ENCODE results near the gene PLSCR1.

The PLSCR1 gene

GRCh38 chr3:146471012-146471411, 73.4 kb downstream of the PLSCR1 start:
- TF ChIP-seq CTCF (IDR thresholded peaks at IDR 0.05; ENCODE audit: extremely low read depth, missing control alignments): no peak
- DNase-seq (ENCODE audit: low spot score): no peak

- TF ChIP-seq CTCF (IDR thresholded peaks at IDR 0.05; ENCODE audit: extremely low read depth, missing control alignments): no peak
- DNase-seq (ENCODE audit: low spot score): no peak
These were observed 73.9 kb downstream of the PLSCR1 start for GRCh38 chr3:146470425-146470990.

GRCh38 chr3:146469150-146470017, 75.0 kb downstream of the PLSCR1 start, which contains the start of gene PLSCR2:
PLSCR2 (minus strand) TSS chr3:146469561; CDS start chr3:146459904, 9,657 bp downstream.
- no peak for TF ChIP-seq CTCF (IDR thresholded peaks at IDR 0.05; ENCODE audit: extremely low read depth, missing control alignments)
- peak; percentile 88 for DNase-seq (ENCODE audit: low spot score)

- TF ChIP-seq CTCF (IDR thresholded peaks at IDR 0.05; ENCODE audit: extremely low read depth, missing control alignments): no peak
- DNase-seq (ENCODE audit: low spot score): no peak
These were observed 75.7 kb downstream of the PLSCR1 start for GRCh38 chr3:146468671-146469149.

- no peak for TF ChIP-seq CTCF (IDR thresholded peaks at IDR 0.05; ENCODE audit: extremely low read depth, missing control alignments)
- no peak for DNase-seq (ENCODE audit: low spot score)
These were observed 76.2 kb downstream of the PLSCR1 start for GRCh38 chr3:146468234-146468633.

- TF ChIP-seq CTCF (IDR thresholded peaks at IDR 0.05; ENCODE audit: extremely low read depth, missing control alignments): no peak
- DNase-seq (ENCODE audit: low spot score): no peak
These were observed 77.8 kb downstream of the PLSCR1 start for GRCh38 chr3:146466604-146467003.
